GM19463 (cell line): Measurements from ENCODE around the gene G6PC2.
A peak's percentile ranks its signal among the peaks of the same experiment; 100 is the strongest.
"Not testable (repeated sequence)": the region's sequence is repeated elsewhere in the genome, so short reads cannot be mapped to it uniquely, and the experiment has no call there.

Experiments
- ATAC-seq: cut with Tn5 transposase; IDR thresholded peaks from one replicate; pipeline ENCODE4 v1.9.1; 2021; ENCODE audit warnings: mild to moderate bottlenecking, moderate library complexity; ENCODE audit not compliant: unreplicated experiment

Gene G6PC2

DNA sequence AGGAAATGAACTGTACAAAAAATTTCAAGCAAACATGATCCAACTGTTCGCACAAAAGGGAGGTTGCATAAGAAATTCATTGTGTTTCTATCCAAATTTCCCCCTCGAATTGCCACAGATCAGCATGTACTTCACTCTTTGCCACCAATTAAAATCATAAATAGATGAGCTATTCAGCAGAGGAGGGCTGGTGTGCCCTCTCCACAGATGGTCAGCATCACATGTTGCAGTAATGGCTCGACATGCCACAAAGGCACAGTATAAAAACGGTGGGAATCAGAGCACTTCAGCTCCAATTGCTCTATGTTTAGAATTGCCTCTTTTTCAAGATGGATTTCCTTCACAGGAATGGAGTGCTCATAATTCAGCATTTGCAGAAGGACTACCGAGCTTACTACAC, at the start of gene G6PC2:
TSS of gene G6PC2 (plus strand) at position 289 of the 400 bp plus-strand sequence. CDS start at position 330, 41 bp downstream.
- ATAC-seq = no peak

- ATAC-seq = no peak
These were observed 49.3 kb upstream of the G6PC2 start for GRCh38 chr2:168851674-168852320.

DNA sequence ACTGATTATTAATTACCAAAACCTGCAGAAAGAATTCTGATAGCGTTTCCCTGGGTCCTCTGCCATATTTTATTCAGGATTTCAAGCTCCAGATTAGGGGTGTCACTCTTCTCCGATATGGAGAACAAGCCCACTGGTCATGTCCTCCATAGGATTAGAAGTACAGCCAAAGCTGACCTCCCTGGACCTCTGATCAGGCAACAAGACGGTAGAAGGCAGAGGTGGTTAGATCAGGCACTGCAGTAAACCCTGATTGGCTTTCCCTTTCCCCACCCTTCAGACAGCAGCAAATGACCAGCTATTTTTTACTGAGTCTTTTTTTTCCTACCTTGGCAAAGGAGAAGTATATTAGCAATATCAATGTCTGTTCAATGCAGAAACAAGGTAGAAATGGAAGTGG, 48.6 kb upstream of the G6PC2 start:
- no peak for ATAC-seq

GRCh38 chr2:168853471-168853870, 47.6 kb upstream of the G6PC2 start:
- ATAC-seq = no peak

DNA sequence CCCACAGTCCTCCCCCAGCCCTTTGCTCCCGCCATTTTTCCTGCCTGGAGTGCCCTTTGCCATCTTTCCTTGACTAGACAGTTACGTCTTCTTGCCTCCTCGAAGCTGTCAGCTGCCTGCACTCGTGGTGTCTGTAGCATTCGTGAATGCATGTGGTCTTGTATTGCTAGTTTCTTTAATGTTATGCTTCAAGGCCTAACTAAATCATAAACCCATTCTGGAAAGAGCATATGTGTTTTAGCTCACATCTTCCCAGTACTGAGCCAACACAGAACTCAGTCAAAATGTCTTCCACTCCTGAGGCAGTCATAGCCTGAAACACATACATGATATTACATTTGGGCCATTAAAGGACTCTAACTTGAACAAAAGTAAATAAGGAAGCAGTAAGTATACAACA, 46.4 kb upstream of the G6PC2 start:
- ATAC-seq = no peak

DNA sequence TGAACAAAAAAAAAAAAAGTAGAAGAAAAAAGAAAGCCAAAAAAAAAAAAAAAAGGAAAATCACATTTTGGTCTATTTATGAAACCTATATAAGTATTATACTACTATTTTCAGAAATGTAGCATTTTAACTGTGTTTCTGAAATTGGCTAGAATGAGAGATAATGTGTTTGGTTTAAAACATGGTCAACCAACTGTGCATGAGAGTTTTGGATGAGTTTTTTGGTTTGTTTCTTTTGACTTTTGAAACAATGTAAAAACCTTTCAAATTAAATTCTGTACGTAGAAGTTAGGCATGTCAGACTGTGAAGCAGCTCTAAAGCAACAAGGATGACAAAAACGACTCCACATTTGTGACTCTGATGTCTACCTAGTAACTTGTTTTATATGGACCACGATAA, 45.5 kb upstream of the G6PC2 start:
- ATAC-seq = no peak

DNA sequence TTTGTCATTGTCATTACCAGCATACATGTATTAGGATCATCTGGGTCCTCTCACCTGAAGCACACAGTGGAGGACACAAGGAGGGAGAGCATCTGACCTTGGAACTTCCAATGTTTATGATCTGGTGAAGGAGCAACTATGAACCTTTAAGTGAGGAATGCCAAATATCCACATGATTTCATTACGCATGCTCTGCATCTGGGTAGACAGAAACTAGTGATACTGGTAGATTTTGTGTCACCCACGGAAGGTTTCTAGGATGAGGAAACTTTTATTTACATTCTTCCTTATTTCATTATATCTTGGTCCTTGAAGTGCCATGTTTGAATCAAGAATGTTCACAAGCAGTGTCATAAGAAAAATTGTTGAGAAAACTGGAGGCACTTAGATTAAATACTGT, 42.9 kb upstream of the G6PC2 start:
- ATAC-seq = no peak

GRCh38 chr2:168867164-168867563, 33.9 kb upstream of the G6PC2 start:
- not testable (repeated sequence) for ATAC-seq

DNA sequence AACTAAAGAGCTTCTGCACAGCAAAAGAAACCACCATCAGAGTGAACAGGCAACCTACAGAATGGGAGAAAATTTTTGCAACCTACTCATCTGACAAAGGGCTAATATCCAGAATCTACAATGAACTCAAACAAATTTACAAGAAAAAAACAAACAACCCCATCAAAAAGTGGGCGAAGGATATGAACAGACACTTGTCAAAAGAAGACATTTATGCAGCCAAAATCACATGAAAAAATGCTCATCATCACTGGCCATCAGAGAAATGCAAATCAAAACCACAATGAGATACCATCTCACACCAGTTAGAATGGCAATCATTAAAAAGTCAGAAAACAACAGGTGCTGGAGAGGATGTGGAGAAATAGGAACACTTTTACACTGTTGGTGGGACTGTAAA, 30.7 kb upstream of the G6PC2 start:
- not testable (repeated sequence) for ATAC-seq

DNA sequence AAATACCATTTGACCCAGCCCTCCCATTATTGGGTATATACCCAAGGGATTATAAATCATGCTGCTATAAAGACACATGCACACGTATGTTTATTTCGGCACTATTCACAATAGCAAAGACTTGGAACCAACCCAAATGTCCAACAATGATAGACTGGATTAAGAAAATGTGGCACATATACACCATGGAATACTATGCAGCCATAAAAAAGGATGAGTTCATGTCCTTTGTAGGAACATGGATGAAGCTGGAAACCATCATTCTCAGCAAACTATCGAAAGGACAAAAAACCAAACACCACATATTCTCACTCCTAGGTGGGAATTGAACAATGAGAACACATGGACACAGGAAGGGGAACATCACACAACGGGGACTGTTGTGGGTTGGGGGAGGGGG, 30.3 kb upstream of the G6PC2 start:
- ATAC-seq = not testable (repeated sequence)

DNA sequence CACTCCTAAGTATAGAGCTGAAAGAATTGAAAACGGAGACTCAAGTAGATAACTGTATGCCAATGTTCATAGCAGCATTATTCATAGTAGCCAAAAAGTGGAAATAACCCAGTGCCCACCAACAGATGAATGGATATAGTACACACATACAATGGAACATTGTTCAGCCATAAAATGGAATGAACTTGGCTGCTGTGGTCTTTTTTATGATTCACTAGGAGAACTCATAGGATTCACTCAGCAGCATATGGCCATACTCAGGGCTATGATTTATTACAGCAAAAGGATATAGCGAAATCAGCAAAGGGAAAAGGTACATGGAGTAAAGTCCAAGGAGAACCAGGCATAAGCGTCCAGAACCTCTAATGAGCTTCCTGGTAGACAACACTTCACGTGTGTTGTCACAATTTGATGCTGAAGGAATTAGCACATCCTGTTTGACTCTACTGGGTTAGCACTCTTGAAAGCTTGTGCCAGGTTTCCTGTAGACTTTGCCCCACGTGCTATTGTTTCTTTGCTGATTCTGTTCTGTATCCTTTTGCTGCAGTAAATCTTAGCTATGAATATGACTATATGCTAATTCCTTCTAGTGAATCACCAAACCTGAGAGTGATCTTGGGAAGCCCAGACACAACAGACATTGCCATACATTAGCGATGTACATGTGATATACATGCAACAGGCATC, 26.6 kb upstream of the G6PC2 start:
- ATAC-seq = no peak

DNA sequence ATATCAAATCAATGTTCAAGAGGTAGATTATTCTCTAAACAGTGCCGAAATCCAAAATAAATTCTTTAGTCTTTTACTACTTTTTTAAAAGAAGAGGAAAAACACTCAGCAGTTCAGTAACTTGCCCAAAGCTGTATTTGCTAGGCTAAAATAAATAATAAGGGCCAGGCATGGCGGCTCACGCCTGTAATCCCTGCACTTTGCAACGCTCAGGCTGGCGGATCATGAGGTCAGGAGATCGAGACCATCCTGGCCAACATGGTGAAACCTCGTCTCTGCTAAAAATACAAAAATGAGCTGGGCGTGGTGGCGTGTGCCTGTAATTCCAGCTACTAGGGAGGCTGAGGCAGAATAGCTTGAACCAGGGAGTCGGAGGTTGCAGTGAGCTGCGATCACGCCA, 18.9 kb upstream of the G6PC2 start:
- not testable (repeated sequence) for ATAC-seq

DNA sequence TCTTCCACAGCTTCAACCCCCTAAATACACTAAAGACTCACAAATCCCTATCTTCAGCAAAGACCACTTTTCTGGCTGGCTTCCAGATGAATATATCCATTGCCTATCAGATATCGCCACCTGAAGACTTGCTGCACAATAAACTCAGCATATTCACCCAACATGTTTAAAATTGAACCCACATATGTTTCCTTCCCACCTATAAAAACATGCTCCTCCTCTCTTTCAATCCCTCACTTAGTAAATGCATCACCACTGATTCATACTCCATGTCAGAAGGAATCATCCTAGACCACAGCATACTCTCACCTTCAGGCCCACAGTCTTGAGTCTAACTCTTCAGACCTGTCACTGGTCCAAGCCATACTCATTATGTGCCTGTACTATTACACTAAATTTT, 16.1 kb upstream of the G6PC2 start:
- no peak for ATAC-seq

- no peak for ATAC-seq
These were observed 11.5 kb upstream of the G6PC2 start for GRCh38 chr2:168889635-168890005.

- ATAC-seq = peak; percentile 100
These were observed 10.9 kb upstream of the G6PC2 start, which contains the start of gene SPC25 for GRCh38 chr2:168890006-168890782. Gene SPC25 (minus strand): TSS chr2:168890430. CDS start chr2:168889519, 911 bp downstream.

- no peak for ATAC-seq
These were observed 8.8 kb upstream of the G6PC2 start for GRCh38 chr2:168892327-168892726.

GRCh38 chr2:168894101-168894500, 7.0 kb upstream of the G6PC2 start:
- ATAC-seq = no peak

- ATAC-seq = no peak
These were observed 6.4 kb upstream of the G6PC2 start for GRCh38 chr2:168894720-168895119.

DNA sequence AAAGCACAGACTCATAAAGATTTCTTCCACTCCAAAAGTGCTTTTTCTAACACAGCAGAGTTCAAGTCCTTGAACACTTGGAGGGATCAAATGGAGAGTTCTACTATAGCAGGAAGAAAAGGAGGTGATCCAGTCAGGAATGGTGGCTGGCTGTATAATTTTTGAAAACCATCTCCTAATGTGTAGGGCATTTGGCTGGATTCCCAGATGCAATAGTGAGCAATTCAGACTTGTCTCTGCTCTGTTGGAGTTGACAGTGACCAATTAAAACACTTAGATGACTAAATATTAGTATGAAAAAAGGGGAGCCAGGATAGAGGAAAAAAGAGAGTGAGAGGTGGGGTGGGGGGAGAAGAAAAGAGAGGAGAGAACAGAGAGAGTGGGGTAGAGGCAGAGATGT, 5.3 kb upstream of the G6PC2 start:
- ATAC-seq = no peak

DNA sequence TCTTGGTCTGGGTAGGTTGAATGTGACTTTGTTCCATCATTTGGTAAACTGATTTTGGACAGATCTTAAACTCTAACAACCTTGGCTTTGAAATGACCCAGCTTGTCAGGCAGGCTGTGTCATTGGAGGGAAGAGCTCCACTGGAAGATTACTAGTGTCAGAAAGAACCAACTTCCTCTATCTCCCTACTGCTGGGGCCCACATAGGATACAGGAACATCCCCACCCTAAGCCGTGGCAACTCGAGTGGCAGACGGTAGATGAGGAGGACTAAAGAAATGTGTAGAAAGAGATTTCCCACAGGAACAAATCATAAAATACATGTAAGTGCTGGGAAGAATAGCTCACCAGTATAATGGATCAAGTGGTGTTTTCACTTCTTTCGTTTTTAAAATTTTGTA, 4.3 kb upstream of the G6PC2 start:
- ATAC-seq = no peak

DNA sequence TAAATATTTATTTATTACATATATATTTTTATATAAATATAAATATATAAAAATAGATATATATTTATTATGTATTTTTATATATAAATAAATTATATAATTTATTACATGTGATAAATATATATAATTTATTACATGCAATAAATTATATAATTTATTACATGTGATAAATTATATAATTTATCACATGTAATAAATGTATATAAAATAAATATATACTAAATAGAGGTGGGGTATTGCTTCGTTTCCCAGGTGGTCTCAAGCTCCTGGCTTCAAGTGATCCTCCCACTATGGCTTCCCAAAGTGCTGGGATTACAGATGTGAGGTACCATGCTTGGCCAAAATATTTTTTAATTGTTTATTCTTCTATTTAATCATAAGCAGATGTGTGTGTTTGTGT, 3.6 kb upstream of the G6PC2 start:
- ATAC-seq = no peak

DNA sequence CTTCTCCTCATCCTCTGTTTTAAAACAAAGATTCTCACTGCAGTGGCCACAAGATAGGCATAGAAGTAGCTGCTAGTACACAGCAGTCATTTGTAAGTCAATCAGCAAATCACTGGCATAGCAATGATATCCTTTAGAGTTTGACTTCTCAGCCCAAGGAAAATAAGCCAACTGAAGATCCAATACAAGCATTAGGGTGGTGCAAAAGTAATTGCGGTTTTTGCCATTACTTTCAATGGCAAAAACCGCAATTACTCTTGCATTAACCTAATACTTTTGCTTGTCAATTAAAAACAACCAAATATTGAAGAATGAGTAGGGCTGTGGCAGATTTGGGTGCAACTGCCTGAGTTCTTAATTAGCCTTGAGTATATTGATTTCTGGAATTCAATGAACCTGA, 2.8 kb downstream of the G6PC2 start:
- no peak for ATAC-seq
